ENCODE results near the gene PARP14.

DNA sequence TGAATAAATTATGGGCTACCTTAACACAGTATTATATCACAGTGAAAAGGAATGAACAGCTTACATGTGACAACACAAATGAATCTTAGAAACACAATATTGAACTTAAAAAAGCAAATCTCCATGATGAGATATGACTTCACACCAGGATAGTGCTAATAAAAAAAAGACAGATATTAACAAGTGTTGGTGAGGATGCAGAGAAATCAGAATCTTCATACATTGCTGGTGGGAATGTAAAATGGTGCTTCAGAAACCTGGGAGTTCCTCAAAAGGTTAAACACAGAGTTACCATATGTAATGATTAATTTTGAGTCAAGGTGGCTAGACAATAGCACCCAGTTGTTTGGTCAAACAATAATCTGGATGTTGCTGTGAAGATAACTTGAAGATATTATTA, 61.6 kb downstream of the PARP14 start:
- TF ChIP-seq SIN3A (IDR thresholded peaks at IDR 0.05; ENCODE audit: borderline replicate concordance, insufficient read depth, low read length) (no peak), POLR2AphosphoS5 (IDR thresholded peaks at IDR 0.05; ENCODE audit: low read depth, low read length) (no peak)
- TF ChIP-seq, protein P1, sequence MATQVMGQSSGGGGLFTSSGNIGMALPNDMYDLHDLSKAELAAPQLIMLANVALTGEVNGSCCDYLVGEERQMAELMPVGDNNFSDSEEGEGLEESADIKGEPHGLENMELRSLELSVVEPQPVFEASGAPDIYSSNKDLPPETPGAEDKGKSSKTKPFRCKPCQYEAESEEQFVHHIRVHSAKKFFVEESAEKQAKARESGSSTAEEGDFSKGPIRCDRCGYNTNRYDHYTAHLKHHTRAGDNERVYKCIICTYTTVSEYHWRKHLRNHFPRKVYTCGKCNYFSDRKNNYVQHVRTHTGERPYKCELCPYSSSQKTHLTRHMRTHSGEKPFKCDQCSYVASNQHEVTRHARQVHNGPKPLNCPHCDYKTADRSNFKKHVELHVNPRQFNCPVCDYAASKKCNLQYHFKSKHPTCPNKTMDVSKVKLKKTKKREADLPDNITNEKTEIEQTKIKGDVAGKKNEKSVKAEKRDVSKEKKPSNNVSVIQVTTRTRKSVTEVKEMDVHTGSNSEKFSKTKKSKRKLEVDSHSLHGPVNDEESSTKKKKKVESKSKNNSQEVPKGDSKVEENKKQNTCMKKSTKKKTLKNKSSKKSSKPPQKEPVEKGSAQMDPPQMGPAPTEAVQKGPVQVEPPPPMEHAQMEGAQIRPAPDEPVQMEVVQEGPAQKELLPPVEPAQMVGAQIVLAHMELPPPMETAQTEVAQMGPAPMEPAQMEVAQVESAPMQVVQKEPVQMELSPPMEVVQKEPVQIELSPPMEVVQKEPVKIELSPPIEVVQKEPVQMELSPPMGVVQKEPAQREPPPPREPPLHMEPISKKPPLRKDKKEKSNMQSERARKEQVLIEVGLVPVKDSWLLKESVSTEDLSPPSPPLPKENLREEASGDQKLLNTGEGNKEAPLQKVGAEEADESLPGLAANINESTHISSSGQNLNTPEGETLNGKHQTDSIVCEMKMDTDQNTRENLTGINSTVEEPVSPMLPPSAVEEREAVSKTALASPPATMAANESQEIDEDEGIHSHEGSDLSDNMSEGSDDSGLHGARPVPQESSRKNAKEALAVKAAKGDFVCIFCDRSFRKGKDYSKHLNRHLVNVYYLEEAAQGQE (IDR thresholded peaks at IDR 0.05; ENCODE audit: insufficient read depth in 1 of 2, low read depth in 2 of 2, low read length in 2 of 2), result no peak
